Neuronal stem cell (in vitro differentiated cells): ENCODE data around the gene COL5A1.

Source experiments
- DNase-seq: peaks from one replicate; pipeline ENCODE4 v3.0.0-alpha.2; 2013; ENCODE audit warnings: low spot score
- H2AFZ ChIP-seq: one replicate; pipeline ENCODE4 v1.6.1; 2013; ENCODE audit warnings: mild to moderate bottlenecking, low read length, inconsistent platforms
- H2AK5ac ChIP-seq: 2 replicates; pipeline ENCODE4 v1.6.1; 2013; ENCODE audit warnings: low read depth, mild to moderate bottlenecking, inconsistent platforms, low read length, moderate library complexity, mixed read lengths
- H2BK120ac ChIP-seq: 2 replicates; pipeline ENCODE4 v1.6.1; 2013; ENCODE audit warnings: low read depth, mild to moderate bottlenecking, inconsistent platforms, low read length, moderate library complexity, mixed read lengths
- H2BK12ac ChIP-seq: one replicate; pipeline ENCODE4 v1.6.1; 2013; ENCODE audit warnings: low read length, inconsistent platforms
- H2BK15ac ChIP-seq: 2 replicates; pipeline ENCODE4 v1.6.1; 2013; ENCODE audit warnings: mild to moderate bottlenecking, low read length, inconsistent platforms, mixed read lengths
- H2BK5ac ChIP-seq: one replicate; pipeline ENCODE4 v1.6.1; 2013; ENCODE audit warnings: inconsistent platforms, mild to moderate bottlenecking, low read length, moderate library complexity
- H3K14ac ChIP-seq: one replicate; pipeline ENCODE4 v1.6.1; 2013; ENCODE audit warnings: low read length, inconsistent platforms
- H3K18ac ChIP-seq: 2 replicates; pipeline ENCODE4 v1.6.1; 2013; ENCODE audit warnings: low read length, inconsistent platforms
- H3K23ac ChIP-seq: 2 replicates; pipeline ENCODE4 v1.6.1; 2013; ENCODE audit warnings: low read depth, mild to moderate bottlenecking, mixed read lengths, low read length, inconsistent platforms; ENCODE audit not compliant: poor library complexity
- H3K27ac ChIP-seq: replicated peaks from 3 replicates; pipeline ENCODE4 v1.5.1; 2013; ENCODE audit warnings: low read length, inconsistent platforms
- H3K27me3 ChIP-seq, 3 experiments: 2 replicates each; pipeline ENCODE4 v1.6.1; 2013; ENCODE audit warnings: low read length in 3 of 3, mild to moderate bottlenecking in 2 of 3, inconsistent platforms in 1 of 3, low read depth in 1 of 3, mixed read lengths in 1 of 3, moderate library complexity in 1 of 3; ENCODE audit not compliant: control insufficient read depth in 3 of 3, insufficient read depth in 3 of 3
- H3K36me3 ChIP-seq, 2 donors: replicated peaks in 1 of 2; 2 replicates each; pipeline ENCODE4 v1.6.1; 2013; ENCODE audit warnings: low read length in 2 of 2; ENCODE audit not compliant: control insufficient read depth in 2 of 2, insufficient read depth in 2 of 2
- H3K4ac ChIP-seq: 2 replicates; pipeline ENCODE4 v1.6.1; 2013; ENCODE audit warnings: inconsistent platforms, mild to moderate bottlenecking, low read length, moderate library complexity
- H3K4me1 ChIP-seq, 2 donors: 1 replicate in 1 of 2; 2 replicates in 1 of 2; pipeline ENCODE4 v1.6.1; 2013; ENCODE audit warnings: low read length in 2 of 2, low read depth in 1 of 2; ENCODE audit not compliant: control insufficient read depth in 2 of 2, insufficient read depth in 1 of 2
- H3K4me2 ChIP-seq: one replicate; pipeline ENCODE4 v1.6.1; 2013; ENCODE audit warnings: mild to moderate bottlenecking, low read length, inconsistent platforms; ENCODE audit not compliant: insufficient read depth, poor library complexity, severe bottlenecking
- H3K4me3 ChIP-seq, 2 donors: 2 replicates each; pipeline ENCODE4 v1.5.1; 2013; ENCODE audit warnings: low read length in 2 of 2, mild to moderate bottlenecking in 2 of 2, inconsistent platforms in 1 of 2, moderate library complexity in 1 of 2
- H3K79me1 ChIP-seq: one replicate; pipeline ENCODE4 v1.6.1; 2013; ENCODE audit warnings: low read depth, mild to moderate bottlenecking, inconsistent platforms, low read length, moderate library complexity
- H3K9ac ChIP-seq: one replicate; pipeline ENCODE4 v1.6.1; 2013; ENCODE audit warnings: mild to moderate bottlenecking, low read depth, low read length, inconsistent platforms; ENCODE audit not compliant: poor library complexity
- H3K9me3 ChIP-seq, 2 donors: replicated peaks in 1 of 2; 2 replicates each; pipeline versions ENCODE3 to v1.6.1; 2013; ENCODE audit warnings: low read length in 2 of 2, mild to moderate bottlenecking in 2 of 2, inconsistent platforms in 1 of 2, low read depth in 1 of 2, mixed read lengths in 1 of 2, moderate library complexity in 1 of 2; ENCODE audit not compliant: control insufficient read depth in 2 of 2, insufficient read depth in 1 of 2
- H4K8ac ChIP-seq: one replicate; pipeline ENCODE4 v1.6.1; 2013; ENCODE audit warnings: low read depth, mild to moderate bottlenecking, inconsistent platforms, low read length, moderate library complexity
- H4K91ac ChIP-seq: one replicate; pipeline ENCODE4 v1.6.1; 2013; ENCODE audit warnings: low read length, low read depth, mild to moderate bottlenecking, inconsistent platforms; ENCODE audit not compliant: poor library complexity
- whole genome bisulfite sequencing, 2 donors: extraction: QIAGEN DNeasy Blood & Tissue Kit; methylation state at CpG; one replicate each; pipeline ENCODE4 v1.1.7; 2013; ENCODE audit warnings: missing lambda C conversion rate in 2 of 2, mixed read lengths in 1 of 2; ENCODE audit not compliant: insufficient read length in 2 of 2, insufficient replicate concordance in 1 of 2; ENCODE audit errors: extremely low coverage in 2 of 2; 5-methylcytosine and 5-hydroxymethylcytosine counted together

The COL5A1 gene

DNA sequence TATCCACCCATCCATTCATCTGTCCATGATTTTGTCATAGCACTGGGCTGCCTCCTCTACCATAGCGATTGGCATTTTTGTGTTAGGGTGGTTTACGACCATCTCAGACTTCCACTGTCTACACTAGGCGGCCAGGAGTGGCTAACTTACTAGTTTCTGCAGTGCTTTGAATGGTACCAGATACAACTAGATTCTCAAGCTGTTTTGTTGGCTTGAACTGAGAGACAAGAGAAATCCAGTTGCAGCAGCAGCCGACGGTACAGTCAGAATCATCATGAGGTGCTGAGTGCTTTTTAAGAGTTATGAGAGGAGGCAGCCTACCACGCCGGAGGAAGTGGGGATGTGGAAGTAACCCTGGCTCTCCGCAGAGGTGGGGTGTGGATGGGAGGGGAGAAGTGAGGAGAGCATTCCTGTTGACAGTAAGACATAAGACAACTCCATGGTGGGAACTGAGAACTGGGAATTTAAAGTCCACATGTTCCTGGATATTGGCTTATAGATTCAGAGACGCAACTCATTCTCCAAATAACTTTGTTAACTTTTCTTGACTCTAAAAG lies 27.9 kb downstream of the COL5A1 start:
- peaks cover 0 to 3% of the 10 kb centered on the region in 2 donors for H3K9me3 ChIP-seq
- no peak for DNase-seq
- H2BK5ac ChIP-seq = no peak overlapping the region
- no CpG with 5 or more reads among the region's 9 CpGs for WGBS, 2 donors
- H3K79me1 ChIP-seq = no peaks in the 10 kb centered on the region
- H2BK15ac ChIP-seq = no peak overlapping the region
- H3K9ac ChIP-seq = peak overlapping the region; percentile 10
- no peak overlapping the region for H3K23ac ChIP-seq
- H2AK5ac ChIP-seq = no peak overlapping the region
- H2AFZ ChIP-seq = no peak overlapping the region
- H4K8ac ChIP-seq = no peak overlapping the region
- H3K27ac ChIP-seq = no peak overlapping the region
- H3K4me3 ChIP-seq = no peak overlapping the region
- H2BK120ac ChIP-seq = no peak overlapping the region
- H3K14ac ChIP-seq = no peak overlapping the region
- H2BK12ac ChIP-seq = no peak overlapping the region
- H3K4me2 ChIP-seq = no peak overlapping the region
- no peaks in the 10 kb centered on the region for H3K27me3 ChIP-seq
- H3K4me1 ChIP-seq = no peaks in the 10 kb centered on the region
- H3K18ac ChIP-seq = no peak overlapping the region
- H3K36me3 ChIP-seq = no peaks in the 10 kb centered on the region
- no peak overlapping the region for H4K91ac ChIP-seq
- H3K4ac ChIP-seq = no peak overlapping the region

DNA sequence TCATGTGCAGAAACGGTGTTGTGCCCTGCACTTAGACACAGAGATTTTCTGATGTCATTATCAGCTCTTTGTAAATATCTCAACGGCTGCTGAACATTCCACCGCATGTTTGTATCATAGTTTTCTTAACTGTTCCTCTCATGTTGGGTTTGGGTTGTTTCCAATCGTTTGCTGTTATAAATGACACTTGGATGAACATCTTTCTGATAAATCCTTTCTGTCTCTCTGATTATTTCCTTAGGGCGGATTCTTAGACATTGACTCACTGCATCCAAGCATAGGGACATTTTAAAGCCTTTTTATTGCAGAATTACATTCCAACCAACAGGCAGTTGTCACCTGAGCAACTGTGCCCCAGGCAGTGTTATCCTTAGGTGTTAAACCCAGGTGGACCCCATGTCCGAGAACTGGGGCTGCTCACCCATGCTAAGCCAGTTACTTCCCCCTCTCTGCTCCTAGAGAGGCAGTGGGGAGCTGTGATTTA lies 28.5 kb downstream of the COL5A1 start:
- H3K4me1 ChIP-seq = no peaks in the 10 kb centered on the region
- no peak overlapping the region for H3K14ac ChIP-seq
- no peak overlapping the region for H2AK5ac ChIP-seq
- no peak overlapping the region for H4K91ac ChIP-seq
- no peak overlapping the region for H3K27ac ChIP-seq
- no CpG with 5 or more reads among the region's 6 CpGs for WGBS, 2 donors
- no peaks in the 10 kb centered on the region for H3K79me1 ChIP-seq
- no peak overlapping the region for H3K4ac ChIP-seq
- no peak overlapping the region for H2BK5ac ChIP-seq
- no peak overlapping the region for H3K4me3 ChIP-seq
- H4K8ac ChIP-seq = no peak overlapping the region
- H3K36me3 ChIP-seq = no peaks in the 10 kb centered on the region
- H3K18ac ChIP-seq = no peak overlapping the region
- no peak overlapping the region for H2AFZ ChIP-seq
- H3K27me3 ChIP-seq = no peaks in the 10 kb centered on the region
- no peak overlapping the region for H2BK120ac ChIP-seq
- no peak overlapping the region for H2BK12ac ChIP-seq
- no peak overlapping the region for H2BK15ac ChIP-seq
- H3K9ac ChIP-seq = no peak overlapping the region
- no peak for DNase-seq
- peaks cover 0 to 3% of the 10 kb centered on the region in 2 donors for H3K9me3 ChIP-seq
- no peak overlapping the region for H3K23ac ChIP-seq
- H3K4me2 ChIP-seq = no peak overlapping the region

DNA sequence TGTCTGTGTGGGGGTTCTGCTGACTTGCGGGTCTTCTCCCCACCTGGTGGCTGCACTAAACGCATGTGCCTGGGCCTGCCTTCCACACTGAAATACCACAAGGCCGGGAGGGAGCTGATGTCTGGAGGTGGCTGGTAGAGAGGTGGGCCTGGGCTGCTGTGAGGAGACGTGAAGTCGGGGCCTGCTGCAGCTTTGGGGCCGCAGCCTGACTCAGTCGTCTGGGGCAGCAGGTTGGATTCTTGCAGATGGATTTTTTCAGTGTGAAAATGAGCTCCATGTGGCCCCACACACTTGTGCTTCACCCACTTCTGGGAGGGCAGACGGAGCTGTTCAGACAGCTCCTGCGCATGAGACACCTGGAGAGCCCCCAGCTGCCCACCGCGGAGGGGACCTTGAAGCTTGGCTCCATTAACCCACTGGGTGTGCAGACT lies 29.3 kb downstream of the COL5A1 start:
- Histone ChIP-seq H3K14ac (peak overlapping the region; percentile 51), H2BK5ac (no peak overlapping the region), H3K27me3 (no peaks in the 10 kb centered on the region), H3K9ac (no peak overlapping the region), H2AFZ (no peak overlapping the region), H3K23ac (peak overlapping the region; percentile 5), H2AK5ac (no peak overlapping the region), H3K79me1 (no peaks in the 10 kb centered on the region), H4K91ac (no peak overlapping the region), H3K9me3 (peaks cover 0 to 3% of the 10 kb centered on the region in 2 donors), H2BK15ac (no peak overlapping the region), H3K4me1 (no peaks in the 10 kb centered on the region), H3K36me3 (no peaks in the 10 kb centered on the region), H3K4ac (no peak overlapping the region), H3K4me3 (no peak overlapping the region), H2BK12ac (no peak overlapping the region), H3K18ac (no peak overlapping the region), H2BK120ac (no peak overlapping the region), H3K4me2 (no peak overlapping the region), H4K8ac (no peak overlapping the region), H3K27ac (no peak overlapping the region)
- no peak for DNase-seq
- no CpG with 5 or more reads among the region's 11 CpGs for WGBS, 2 donors

DNA sequence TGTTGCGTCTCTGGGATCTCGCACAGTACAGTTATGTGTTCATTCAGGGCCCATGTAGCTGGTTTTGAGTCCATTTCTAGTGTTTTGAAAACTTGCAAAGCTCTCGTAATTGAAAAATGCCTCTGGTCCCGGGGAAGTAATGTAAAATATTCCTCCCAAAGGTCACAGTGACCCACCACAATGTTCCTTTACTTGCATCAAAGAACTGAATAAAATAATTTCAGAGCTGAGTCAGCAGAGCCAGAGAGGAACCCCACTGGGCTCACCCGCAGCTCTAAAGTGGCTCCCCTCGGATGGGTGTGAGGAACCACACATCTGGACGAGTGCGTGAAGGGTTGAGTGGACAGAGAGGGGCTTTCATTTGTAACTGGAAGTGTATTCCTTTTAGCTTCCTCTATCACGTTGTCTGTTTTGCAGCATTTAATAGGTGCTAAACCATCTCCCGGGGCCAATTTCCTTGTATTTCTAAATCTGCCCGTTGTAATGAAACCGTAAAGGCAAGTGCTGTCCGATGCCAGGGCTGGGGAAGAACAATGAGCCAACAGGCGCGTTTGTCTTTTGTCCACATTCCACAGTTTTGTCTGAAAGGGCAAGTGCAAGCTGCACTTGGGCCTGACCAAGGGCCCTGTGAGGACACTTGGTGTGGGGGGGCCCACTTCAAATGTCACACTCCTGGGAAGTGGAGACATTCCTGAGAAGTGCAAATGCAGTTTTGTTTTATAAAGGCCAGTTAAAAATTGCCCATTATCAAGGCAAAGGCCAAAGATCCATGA lies 29.9 kb downstream of the COL5A1 start:
- H2BK12ac ChIP-seq = no peak overlapping the region
- H3K9me3 ChIP-seq = peaks cover 0 to 3% of the 10 kb centered on the region in 2 donors
- H4K91ac ChIP-seq = no peak overlapping the region
- H3K23ac ChIP-seq = no peak overlapping the region
- H2BK120ac ChIP-seq = no peak overlapping the region
- no peaks in the 10 kb centered on the region for H3K36me3 ChIP-seq
- H3K14ac ChIP-seq = no peak overlapping the region
- no peak for DNase-seq
- no peak overlapping the region for H3K4me3 ChIP-seq
- no peak overlapping the region for H2AK5ac ChIP-seq
- peaks cover 0 to 2% of the 10 kb centered on the region in 2 donors for H3K4me1 ChIP-seq
- WGBS, 2 donors = no CpG with 5 or more reads among the region's 15 CpGs
- no peak overlapping the region for H2AFZ ChIP-seq
- no peak overlapping the region for H2BK5ac ChIP-seq
- no peak overlapping the region for H3K4me2 ChIP-seq
- no peak overlapping the region for H3K9ac ChIP-seq
- no peak overlapping the region for H2BK15ac ChIP-seq
- H3K27me3 ChIP-seq = no peaks in the 10 kb centered on the region
- H3K27ac ChIP-seq = no peak overlapping the region
- no peak overlapping the region for H3K18ac ChIP-seq
- no peaks in the 10 kb centered on the region for H3K79me1 ChIP-seq
- H3K4ac ChIP-seq = no peak overlapping the region
- no peak overlapping the region for H4K8ac ChIP-seq
